Fibroblast of pulmonary artery (primary cell): ENCODE measurements around the gene LY9.

Experiments
- DNase-seq: peaks from one replicate; pipeline ENCODE4 v3.0.0-alpha.2; 2010; ENCODE audit warnings: low read depth
- H3K4me3 ChIP-seq: replicated peaks from 2 replicates; pipeline ENCODE4 v1.5.1; 2011; ENCODE audit warnings: low read depth, mild to moderate bottlenecking, control low read depth, low read length, moderate library complexity
- CTCF ChIP-seq: IDR thresholded peaks from 2 replicates; pipeline ENCODE4 v1.5.1; 2011; ENCODE audit warnings: mild to moderate bottlenecking, control low read depth, low read length, inconsistent platforms; ENCODE audit errors: missing control alignments

The LY9 gene

GRCh38 chr1:160823296-160823695, 27.3 kb downstream of the LY9 start:
- H3K4me3 ChIP-seq = no peak overlapping the region
- TF ChIP-seq CTCF = no peak
- no peak for DNase-seq

- no peak overlapping the region for H3K4me3 ChIP-seq
- no peak for TF ChIP-seq CTCF
- peak; percentile 13 for DNase-seq
These were observed 30.6 kb downstream of the LY9 start for GRCh38 chr1:160826546-160826945.

GRCh38 chr1:160827418-160827817, 31.4 kb downstream of the LY9 start:
- peak; percentile 42 for DNase-seq

GRCh38 chr1:160829766-160830165, 33.8 kb downstream of the LY9 start:
- no peak for DNase-seq
- H3K4me3 ChIP-seq = no peak overlapping the region
- no peak for TF ChIP-seq CTCF

More at GRCh38 chr1:160827418-160827817, 31.4 kb downstream of the LY9 start:
- H3K4me3 ChIP-seq = no peak overlapping the region
- TF ChIP-seq CTCF = no peak

- TF ChIP-seq CTCF = peak; percentile 74
- H3K4me3 ChIP-seq = no peak overlapping the region
- peak; percentile 61 for DNase-seq
These were observed 34.6 kb downstream of the LY9 start for GRCh38 chr1:160830321-160831153.

- DNase-seq = peak; percentile 69
- TF ChIP-seq CTCF = peak; percentile 58
- H3K4me3 ChIP-seq = no peak overlapping the region
These were observed 39.1 kb downstream of the LY9 start for GRCh38 chr1:160834945-160835565.
